B cell (primary cell): ENCODE results near the gene YOD1. TPM values are rescaled to one million over a fixed set of nuclear protein-coding genes. Genes with fewer than 3 reads are reported as not detected.

ENCODE experiments used
- ATAC-seq: fragments of 200-7000 bp; cut with Tn5 transposase; one replicate; pipeline ENCODE4 v1.10.0; 2021; ENCODE audit warnings: low read depth, mild to moderate bottlenecking, moderate number of reproducible peaks, moderate library complexity
- CTCF ChIA-PET: fragments of 350-600 bp; sonication (Branson Sonifier 250); formaldehyde crosslinking; loops from one replicate; lab custom pipeline; 2021; ENCODE audit warnings: antibody characterized with exemption, inconsistent platforms; lab: Charles Lee
- POLR2A ChIA-PET: fragments of 350-600 bp; sonication (Branson Sonifier 250); formaldehyde crosslinking; loops from one replicate; lab custom pipeline; 2021; ENCODE audit warnings: antibody characterized with exemption; lab: Charles Lee
- DNase-seq: peaks from one replicate; pipeline ENCODE4 v3.0.0; 2013
- H2AFZ ChIP-seq: 2 replicates; pipeline ENCODE4 v1.6.1; 2012; ENCODE audit warnings: mild to moderate bottlenecking, low read depth, low read length; ENCODE audit not compliant: insufficient read depth, poor library complexity, severe bottlenecking
- H3K27ac ChIP-seq, 2 donors: 1 replicate in 1 of 2; 2 replicates in 1 of 2; pipeline ENCODE4 v1.5.1; 2012 to 2013; ENCODE audit warnings: low read length in 2 of 2, mild to moderate bottlenecking in 2 of 2, moderate library complexity in 1 of 2
- H3K27me3 ChIP-seq, 4 experiments: fragments of 200-600 bp in 1 of 4; sonication (generic) in 1 of 4; replicated peaks in 1 of 4; 1 replicate in 2 of 4; 2 replicates in 2 of 4; pipeline versions ENCODE4 v1.6.1 to v1.7.0; 2013 to 2016; ENCODE audit warnings: low read length in 3 of 4, mild to moderate bottlenecking in 2 of 4, mixed read lengths in 1 of 4, moderate library complexity in 1 of 4; ENCODE audit not compliant: insufficient read depth in 4 of 4, control insufficient read depth in 3 of 4; ENCODE audit errors: control extremely low read depth in 1 of 4
- H3K36me3 ChIP-seq, 2 experiments: replicated peaks in 1 of 2; 1 replicate in 1 of 2; 2 replicates in 1 of 2; pipeline versions ENCODE4 v1.6.1 to v1.7.1; 2013; ENCODE audit warnings: low read length in 1 of 2; ENCODE audit not compliant: insufficient read depth in 2 of 2, control insufficient read depth in 1 of 2; ENCODE audit errors: control extremely low read depth in 1 of 2, extremely low read depth in 1 of 2
- H3K4me1 ChIP-seq, 2 donors: fragments of 200-600 bp in 1 of 2; sonication (generic) in 1 of 2; 1 replicate in 1 of 2; 2 replicates in 1 of 2; pipeline versions ENCODE4 v1.5.1 to v1.6.1; 2013 to 2017; ENCODE audit warnings: low read length in 2 of 2; ENCODE audit not compliant: control insufficient read depth in 2 of 2, insufficient read depth in 2 of 2
- H3K4me2 ChIP-seq: replicated peaks from 2 replicates; pipeline ENCODE3; 2012; ENCODE audit warnings: mild to moderate bottlenecking, low read depth, low read length; ENCODE audit not compliant: poor library complexity, severe bottlenecking
- H3K4me3 ChIP-seq, 5 experiments: fragments of 200-600 bp in 1 of 5; sonication (generic) in 1 of 5; 1 replicate in 3 of 5; 2 replicates in 2 of 5; pipeline versions ENCODE4 v1.5.1 to v1.7.0; 2011 to 2016; ENCODE audit warnings: low read length in 4 of 5, mild to moderate bottlenecking in 4 of 5, low read depth in 2 of 5, control low read depth in 1 of 5, moderate library complexity in 1 of 5; ENCODE audit not compliant: insufficient read depth in 1 of 5; ENCODE audit errors: control extremely low read depth in 1 of 5, extremely low read depth in 1 of 5
- H3K79me2 ChIP-seq: fragments of 200-600 bp; sonication (generic); one replicate; pipeline ENCODE4 v1.6.0; 2016; ENCODE audit warnings: low read length; ENCODE audit not compliant: control insufficient read depth, insufficient read depth
- H3K9ac ChIP-seq: fragments of 200-600 bp; sonication (generic); 2 replicates; pipeline ENCODE4 v1.6.1; 2017; ENCODE audit warnings: mild to moderate bottlenecking, low read length, moderate library complexity
- H3K9me3 ChIP-seq, 3 donors: one replicate each; pipeline versions ENCODE4 v1.6.1 to v1.7.1; 2013; ENCODE audit warnings: low read length in 2 of 3; ENCODE audit not compliant: control insufficient read depth in 2 of 3, insufficient read depth in 1 of 3; ENCODE audit errors: control extremely low read depth in 1 of 3
- H4K20me1 ChIP-seq: 2 replicates; pipeline ENCODE4 v1.6.0; 2012; ENCODE audit warnings: mild to moderate bottlenecking, low read length; ENCODE audit not compliant: insufficient read depth, control insufficient read depth, poor library complexity, severe bottlenecking
- H3K27ac Mint-ChIP-seq: one replicate; pipeline ENCODE4 v1.8.0; 2021; ENCODE audit warnings: mixed read lengths
- H3K27me3 Mint-ChIP-seq: one replicate; pipeline ENCODE4 v1.8.0; 2021; ENCODE audit warnings: mixed read lengths
- H3K4me1 Mint-ChIP-seq: one replicate; pipeline ENCODE4 v1.8.0; 2021; ENCODE audit warnings: mixed read lengths
- H3K4me3 Mint-ChIP-seq: one replicate; pipeline ENCODE4 v1.8.0; 2021; ENCODE audit warnings: mixed read lengths
- H3K9me3 Mint-ChIP-seq: one replicate; pipeline ENCODE4 v1.8.0; 2022; ENCODE audit warnings: mixed read lengths; ENCODE audit not compliant: insufficient read depth
- CTCF ChIP-seq: fragments of 200-600 bp; IDR thresholded peaks from one replicate; pipeline ENCODE4 v1.8.0; 2022; ENCODE audit warnings: antibody characterized with exemption, mild to moderate bottlenecking
- EZH2 ChIP-seq: IDR thresholded peaks from 2 replicates; pipeline ENCODE4 v1.6.1; 2012; ENCODE audit warnings: borderline replicate concordance, low read depth, mild to moderate bottlenecking, moderate library complexity, low read length; ENCODE audit not compliant: insufficient read depth, poor library complexity, severe bottlenecking
- WGBS: methylation state at CpG from one replicate; pipeline ENCODE4 v1.1.5; 2013; ENCODE audit warnings: missing lambda C conversion rate; ENCODE audit not compliant: insufficient coverage; 5-methylcytosine and 5-hydroxymethylcytosine counted together
- intact Hi-C: fragments of 100-400 bp; cut with micrococcal nuclease; formaldehyde crosslinking; loops from one replicate; pipeline ENCODE4 v1.10.0; 2022
- polyA plus RNA-seq: library from polyadenylated mRNA; depleted of rRNA; stranded (reverse); fragments of >200 nt; gene quantifications from 2 replicates; pipeline ENCODE4 v1.2.3, GENCODE V29; 2012
- total RNA-seq, 2 donors: library from RNA; stranded (reverse); fragments of 120-200 nt in 1 of 2; gene quantifications; 1 replicate in 1 of 2; 2 replicates in 1 of 2; pipeline versions ENCODE4 v1.2.3 to v1.2.4, GENCODE V29; 2013 to 2022

The YOD1 gene
- total and polyA plus RNA-seq, 2 donors (not counting 1 experiment from before 2014, with no cell fraction given) = 2.3 to 9.4 TPM

- H3K27me3 Mint-ChIP-seq = no peaks in the 10 kb centered on the region
- H3K9me3 Mint-ChIP-seq = no peaks in the 10 kb centered on the region
- Histone ChIP-seq H3K27ac (no peak overlapping the region), H4K20me1 (no peaks in the 10 kb centered on the region), H3K36me3 (peaks cover 0 to 12% of the 10 kb centered on the region in 2 experiments), H3K4me3 (no peak overlapping the region), H3K4me2 (no peak overlapping the region), H3K4me1 (peaks cover 28 to 35% of the 10 kb centered on the region in 2 donors), H3K27me3 (no peaks in the 10 kb centered on the region), H3K9ac (no peak overlapping the region), H3K9me3 (no peaks in the 10 kb centered on the region), H3K79me2 (peaks cover 9% of the 10 kb centered on the region), H2AFZ (no peak overlapping the region)
- H3K4me1 Mint-ChIP-seq = peaks cover 32% of the 10 kb centered on the region
- DNase-seq = no peak
- H3K27ac Mint-ChIP-seq = no peak overlapping the region
- no peak overlapping the region for H3K4me3 Mint-ChIP-seq
- TF ChIP-seq EZH2 = no peak
- no peak for TF ChIP-seq CTCF
- intact Hi-C loops = loop anchor here (10.0 kb wide), 1 partner anchor 422 kb away; the partner anchor contains the start of gene DYRK3
- no peak for ATAC-seq
- ChIA-PET CTCF (interaction anchor here (1.2 to 1.6 kb wide), 3 partner anchors 27 to 397 kb away, joined by 3 to 5 read pairs (median 3); partner anchors contain the start of gene CR2), POLR2A (no interaction called here)
- 76% methylated on average over 4 of the region's 6 CpGs for WGBS
Measured at GRCh38 chr1:207056673-207057072, 5.7 kb upstream of the YOD1 start.

- no peaks in the 10 kb centered on the region for H4K20me1 ChIP-seq
- ChIA-PET CTCF (interaction anchor here (0.6 to 4.2 kb wide), 9 partner anchors 10 to 589 kb away, joined by 3 to 27 read pairs (median 5); partner anchors contain the start of gene CR2), POLR2A (no interaction called here)
- intact Hi-C loops = loop anchor here (10.0 kb wide), 1 partner anchor 421 kb away; the partner anchor contains the start of gene DYRK3
- no peaks in the 10 kb centered on the region for H3K27me3 Mint-ChIP-seq
- peaks cover 35 to 42% of the 10 kb centered on the region in 2 donors for H3K4me1 ChIP-seq
- no CpG with 5 or more reads among the region's 3 CpGs for WGBS
- H3K79me2 ChIP-seq = peaks cover 11% of the 10 kb centered on the region
- H3K27ac Mint-ChIP-seq = peak overlapping the region; percentile 94
- H3K4me3 Mint-ChIP-seq = peak overlapping the region; percentile 77
- TF ChIP-seq CTCF = no peak
- H3K9ac ChIP-seq = no peak overlapping the region
- DNase-seq (no peak), ATAC-seq (no peak)
- peak overlapping the region; percentile 65 for H3K4me2 ChIP-seq
- H3K9me3 ChIP-seq = no peaks in the 10 kb centered on the region
- peak overlapping the region; percentile 54 for H2AFZ ChIP-seq
- H3K36me3 ChIP-seq = peaks cover 0 to 6% of the 10 kb centered on the region in 2 experiments
- no peaks in the 10 kb centered on the region for H3K9me3 Mint-ChIP-seq
- peak overlapping the region; percentile 61 to 96 for H3K27ac ChIP-seq
- no peak overlapping the region for H3K4me3 ChIP-seq
- H3K27me3 ChIP-seq = no peaks in the 10 kb centered on the region
- H3K4me1 Mint-ChIP-seq = peaks cover 40% of the 10 kb centered on the region
Measured at GRCh38 chr1:207055386-207056001, 4.5 kb upstream of the YOD1 start.
